Astrocyte of the spinal cord (primary cell): Measurements from ENCODE around the gene LTBP2.

Experiments used
- DNase-seq: peaks from one replicate; pipeline ENCODE4 v3.0.0; 2011; ENCODE audit warnings: low read depth, low spot score
- H3K4me3 ChIP-seq: 2 replicates; pipeline ENCODE4 v1.5.1; 2011; ENCODE audit warnings: low read depth, mild to moderate bottlenecking, low read length, moderate library complexity
- in situ Hi-C: cut with HindIII; loops from 2 replicates; pipeline ENCODE4 v1.10.0; 2017; ENCODE audit warnings: low sequenced_read_pairs
- TF ChIP-seq, protein P1 (sequence below): IDR thresholded peaks from 2 replicates; pipeline ENCODE4 v1.5.1; 2012; ENCODE audit warnings: low read depth, mild to moderate bottlenecking, low read length, inconsistent platforms

LTBP2 gene

DNA sequence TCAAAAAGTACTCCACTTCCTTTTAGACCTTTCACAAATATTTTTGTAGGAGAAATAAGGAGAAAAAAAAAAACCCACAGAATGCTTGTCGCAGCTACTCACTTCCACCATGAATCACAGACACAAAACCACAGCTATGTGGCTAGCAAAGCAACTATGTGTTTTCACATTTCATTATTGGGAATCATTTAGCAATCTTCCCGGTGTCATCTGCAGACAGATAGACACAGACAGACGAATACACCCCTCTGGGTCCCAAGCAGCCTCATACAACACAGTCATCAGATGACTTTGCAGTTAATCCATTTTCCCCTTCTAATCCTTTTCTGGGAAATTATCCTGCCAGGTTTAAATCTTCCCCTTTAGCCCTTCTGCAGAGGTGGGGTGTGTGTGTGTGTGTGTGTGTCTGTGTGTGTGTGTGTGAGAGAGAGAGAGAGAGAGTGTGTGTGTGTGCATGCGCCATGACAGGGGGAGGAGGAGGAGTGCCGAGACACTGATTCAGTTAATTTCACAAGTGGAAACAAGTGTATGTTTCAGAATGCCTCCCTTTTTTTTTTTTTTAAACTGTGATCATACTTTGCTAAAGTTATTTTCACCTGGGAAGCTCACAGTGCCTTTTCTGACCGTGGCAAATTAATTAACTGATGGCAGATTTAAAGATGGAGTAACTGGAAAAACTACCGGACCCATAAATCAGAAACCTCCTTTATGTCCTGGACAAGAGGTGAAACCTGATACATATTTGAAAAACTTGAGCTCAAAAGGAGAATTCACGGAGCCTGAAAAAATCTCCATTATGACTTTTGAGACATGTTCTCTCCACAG, 39.9 kb downstream of the LTBP2 start:
- in situ Hi-C loops, result no loop called here
- TF ChIP-seq, protein P1, sequence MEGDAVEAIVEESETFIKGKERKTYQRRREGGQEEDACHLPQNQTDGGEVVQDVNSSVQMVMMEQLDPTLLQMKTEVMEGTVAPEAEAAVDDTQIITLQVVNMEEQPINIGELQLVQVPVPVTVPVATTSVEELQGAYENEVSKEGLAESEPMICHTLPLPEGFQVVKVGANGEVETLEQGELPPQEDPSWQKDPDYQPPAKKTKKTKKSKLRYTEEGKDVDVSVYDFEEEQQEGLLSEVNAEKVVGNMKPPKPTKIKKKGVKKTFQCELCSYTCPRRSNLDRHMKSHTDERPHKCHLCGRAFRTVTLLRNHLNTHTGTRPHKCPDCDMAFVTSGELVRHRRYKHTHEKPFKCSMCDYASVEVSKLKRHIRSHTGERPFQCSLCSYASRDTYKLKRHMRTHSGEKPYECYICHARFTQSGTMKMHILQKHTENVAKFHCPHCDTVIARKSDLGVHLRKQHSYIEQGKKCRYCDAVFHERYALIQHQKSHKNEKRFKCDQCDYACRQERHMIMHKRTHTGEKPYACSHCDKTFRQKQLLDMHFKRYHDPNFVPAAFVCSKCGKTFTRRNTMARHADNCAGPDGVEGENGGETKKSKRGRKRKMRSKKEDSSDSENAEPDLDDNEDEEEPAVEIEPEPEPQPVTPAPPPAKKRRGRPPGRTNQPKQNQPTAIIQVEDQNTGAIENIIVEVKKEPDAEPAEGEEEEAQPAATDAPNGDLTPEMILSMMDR, result no peak
- H3K4me3 ChIP-seq, result peak overlapping the region; percentile 13
- DNase-seq, result peak; percentile 99

DNA sequence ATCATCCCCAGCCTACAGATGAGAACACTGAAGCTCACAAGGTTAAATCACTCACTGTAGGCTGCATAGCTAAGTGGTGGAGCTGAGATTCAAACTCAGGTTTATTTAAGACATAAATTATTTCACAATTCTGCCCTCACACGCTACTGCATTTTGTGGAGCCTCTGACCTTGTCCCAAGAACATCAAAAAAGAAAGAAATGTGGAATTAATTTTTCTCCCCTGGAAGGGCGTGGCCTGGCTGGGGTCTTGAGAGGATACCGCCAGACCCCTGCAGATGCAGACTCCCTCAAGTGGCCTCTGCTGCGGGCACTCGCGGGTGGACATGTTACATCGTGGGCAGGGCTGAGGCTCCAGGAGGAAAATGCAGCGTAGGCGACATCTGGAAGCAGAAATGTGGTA, 40.6 kb downstream of the LTBP2 start:
- TF ChIP-seq, protein P1, result no peak
- DNase-seq, result no peak
- in situ Hi-C loops, result no loop called here
- no peak overlapping the region for H3K4me3 ChIP-seq

DNA sequence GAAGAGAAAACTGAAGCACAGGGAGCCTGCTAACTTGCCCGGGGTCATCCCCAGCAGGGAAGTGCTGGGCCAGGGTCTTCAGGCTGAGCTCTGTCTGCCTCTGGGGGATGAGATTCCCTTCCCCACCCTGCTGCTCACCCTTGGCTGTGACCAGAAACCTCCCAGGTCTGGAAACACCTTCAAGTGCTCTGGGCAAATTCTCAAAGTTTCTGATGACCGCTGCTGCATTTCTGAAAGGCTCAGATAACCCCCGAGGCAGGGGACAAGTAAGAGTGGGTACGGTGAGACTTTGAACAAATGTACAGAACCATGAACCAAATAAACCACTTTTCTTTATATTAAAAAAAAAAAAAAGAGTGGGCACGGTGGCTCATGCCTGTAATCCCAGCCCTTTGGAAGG, 41.3 kb downstream of the LTBP2 start:
- TF ChIP-seq, protein P1, result no peak
- no peak overlapping the region for H3K4me3 ChIP-seq
- DNase-seq, result no peak
- in situ Hi-C loops, result no loop called here

DNA sequence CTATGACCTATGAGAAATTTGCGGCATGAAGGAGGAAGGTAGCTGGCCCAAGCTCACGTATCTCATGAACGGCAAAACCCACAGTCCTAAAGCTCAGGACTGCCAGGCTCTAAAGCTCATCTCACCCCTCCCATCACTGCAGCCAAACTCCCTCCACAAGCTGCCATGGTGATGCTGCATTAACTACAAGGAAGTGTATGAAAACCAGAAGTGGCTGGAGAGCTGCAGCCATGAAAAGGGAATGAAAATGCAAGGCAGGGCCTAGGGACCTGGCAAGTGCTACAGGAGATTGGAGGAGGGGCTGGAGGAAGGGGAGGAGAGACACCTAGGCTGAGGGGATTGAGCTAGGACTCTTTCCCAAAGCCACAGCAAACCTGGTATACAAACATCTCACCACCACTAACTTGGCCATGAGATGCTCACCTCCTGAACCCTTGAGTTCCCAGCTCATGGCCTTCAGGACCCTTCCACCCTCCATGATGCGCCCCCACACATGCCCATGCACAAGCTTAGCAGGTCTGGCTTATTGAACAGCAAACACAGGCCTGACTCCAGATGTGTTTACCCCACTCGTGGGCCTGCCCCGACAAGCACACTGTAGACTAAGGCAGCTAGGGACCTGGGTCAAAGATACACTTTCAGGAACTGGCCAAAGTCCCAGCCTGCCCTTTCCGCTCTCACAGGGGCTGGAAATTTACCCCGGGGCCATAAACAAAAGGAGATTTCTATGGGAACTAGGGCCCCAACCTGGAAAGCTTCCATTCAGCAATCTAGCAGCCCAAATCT, 42.0 kb downstream of the LTBP2 start:
- DNase-seq, result no peak

DNA sequence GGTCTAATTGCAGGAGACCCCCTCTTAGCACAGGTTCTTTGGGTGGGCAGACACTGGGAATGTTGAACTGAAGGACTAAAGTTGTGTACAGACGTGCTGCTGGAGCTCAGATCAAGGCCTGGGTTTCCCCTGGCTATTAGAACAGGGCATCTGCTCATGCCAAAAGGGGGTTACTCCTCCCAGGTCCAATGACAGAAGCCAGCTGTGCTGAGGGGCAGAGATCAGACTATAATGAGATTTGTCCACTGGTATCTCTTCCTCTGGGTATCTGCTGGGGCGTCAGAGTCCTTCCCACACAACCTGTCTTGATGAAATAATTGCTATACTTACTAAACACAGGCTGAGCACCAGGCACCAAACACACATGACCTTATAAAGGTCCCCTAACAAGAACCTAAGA, 42.6 kb downstream of the LTBP2 start:
- no peak overlapping the region for H3K4me3 ChIP-seq
- TF ChIP-seq, protein P1, result no peak
- in situ Hi-C loops, result no loop called here
- no peak for DNase-seq

More for the DNA sequence above, 42.0 kb downstream of the LTBP2 start:
- TF ChIP-seq, protein P1, result no peak
- in situ Hi-C loops, result no loop called here
- H3K4me3 ChIP-seq, result no peak overlapping the region

DNA sequence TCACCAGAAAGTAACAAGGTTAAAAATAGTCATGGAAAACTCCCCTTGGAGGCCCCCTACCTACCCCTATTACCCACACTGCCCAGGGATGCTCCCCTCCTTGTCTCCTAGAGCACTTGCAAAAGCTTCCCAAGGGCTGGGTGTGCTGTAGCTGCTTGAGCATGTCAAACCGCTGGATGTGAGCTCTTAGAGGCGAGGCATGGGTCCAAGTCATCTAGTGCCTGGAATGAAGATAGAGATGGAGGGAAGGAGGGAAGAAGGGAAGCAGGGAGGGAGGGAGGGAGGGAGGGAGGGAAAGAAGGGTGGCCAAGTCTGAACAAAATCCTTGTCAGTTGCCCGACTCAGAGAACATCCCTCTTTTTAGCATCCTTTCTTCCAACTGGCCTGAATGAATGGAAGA, 43.1 kb downstream of the LTBP2 start:
- DNase-seq, result no peak
- in situ Hi-C loops, result no loop called here
- TF ChIP-seq, protein P1, result no peak
- no peak overlapping the region for H3K4me3 ChIP-seq
